ENCODE measurements around the gene WNT10A. TPM values are rescaled to one million over a fixed set of nuclear protein-coding genes. Genes with fewer than 3 reads are reported as not detected.

WNT10A gene
- polyA plus RNA-seq, 1 experiment, result not detected

DNA sequence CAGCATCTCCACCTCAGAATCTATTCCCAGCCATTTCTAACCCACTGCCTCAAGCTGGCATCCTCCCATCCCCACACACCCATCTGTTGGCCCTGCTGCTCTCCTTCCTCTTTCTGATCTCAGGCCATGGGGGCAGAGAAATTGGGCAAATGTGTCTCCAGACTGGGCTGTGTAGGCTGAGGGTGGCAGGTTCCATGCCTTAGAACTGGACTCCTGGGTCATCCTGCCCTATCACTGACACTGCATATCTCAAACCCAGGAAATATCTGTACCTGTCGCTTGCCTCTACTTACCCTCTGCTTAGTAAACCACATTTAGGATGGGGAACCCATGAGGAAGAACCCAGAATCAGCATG lies 1.8 kb downstream of the WNT10A start:
- TF ChIP-seq CTCF (IDR thresholded peaks at IDR 0.05; ENCODE audit: low read depth, low read length), result no peak
- no peak overlapping the region for H3K27ac ChIP-seq (ENCODE audit: low read depth, low read length)
- no peaks in the 10 kb centered on the region; the same call in 1 of the 2 replicates for H3K9me3 ChIP-seq (ENCODE audit: control insufficient read depth, insufficient read depth, low read length)
- CTCF ChIA-PET, result no interaction called here
- DNase-seq (ENCODE audit: low read depth, low spot score), result no peak
- peaks cover 84% of the 10 kb centered on the region for H3K27me3 ChIP-seq (ENCODE audit: control insufficient read depth, insufficient read depth, low read length)
- POLR2A ChIA-PET, result no interaction called here
- H3K4me3 ChIP-seq (ENCODE audit: low read depth, low read length), result no peak overlapping the region

DNA sequence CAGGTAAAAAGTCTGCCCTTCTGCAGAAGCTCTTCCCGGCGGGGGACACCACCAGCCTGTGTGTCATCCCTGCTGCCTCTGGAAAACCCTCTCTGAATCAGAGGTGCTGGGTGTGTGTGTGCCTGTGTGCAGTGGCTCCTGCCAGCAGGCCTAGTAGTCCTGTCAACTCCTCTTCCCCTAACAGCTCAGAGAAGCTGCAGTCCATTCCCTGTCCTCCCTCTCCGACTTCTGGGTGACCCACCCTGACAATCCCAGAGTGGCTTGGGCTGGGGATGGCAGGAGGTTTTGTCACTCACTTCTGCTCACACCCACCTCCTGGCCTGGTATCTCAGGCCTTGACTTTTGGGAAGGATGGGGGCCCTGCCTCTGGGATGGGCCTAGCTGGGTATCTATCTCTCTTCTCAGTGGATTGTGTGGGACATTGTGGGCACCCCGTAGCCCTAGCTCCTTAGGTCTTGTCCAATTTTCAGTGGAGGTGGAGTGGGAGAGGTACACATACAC lies 2.3 kb downstream of the WNT10A start:
- H3K27ac ChIP-seq (ENCODE audit: low read depth, low read length), result no peak overlapping the region
- H3K9me3 ChIP-seq (ENCODE audit: control insufficient read depth, insufficient read depth, low read length), result no peaks in the 10 kb centered on the region; the same call in 1 of the 2 replicates
- ChIA-PET CTCF (no interaction called here), POLR2A (no interaction called here)
- H3K4me3 ChIP-seq (ENCODE audit: low read depth, low read length), result no peak overlapping the region
- H3K27me3 ChIP-seq (ENCODE audit: control insufficient read depth, insufficient read depth, low read length), result peaks cover 85% of the 10 kb centered on the region
- no peak for DNase-seq (ENCODE audit: low read depth, low spot score)
- TF ChIP-seq CTCF (IDR thresholded peaks at IDR 0.05; ENCODE audit: low read depth, low read length), result no peak

- H3K27ac ChIP-seq (ENCODE audit: low read depth, low read length), result no peak overlapping the region
- H3K9me3 ChIP-seq (ENCODE audit: control insufficient read depth, insufficient read depth, low read length), result no peaks in the 10 kb centered on the region; the same call in 1 of the 2 replicates
- H3K4me3 ChIP-seq (ENCODE audit: low read depth, low read length), result no peak overlapping the region
- no peak for TF ChIP-seq CTCF (IDR thresholded peaks at IDR 0.05; ENCODE audit: low read depth, low read length)
- CTCF ChIA-PET, result no interaction called here
- DNase-seq (ENCODE audit: low read depth, low spot score), result no peak
- POLR2A ChIA-PET, result no interaction called here
- peaks cover 84% of the 10 kb centered on the region for H3K27me3 ChIP-seq (ENCODE audit: control insufficient read depth, insufficient read depth, low read length)
Measured at GRCh38 chr2:218883491-218884490, 3.1 kb downstream of the WNT10A start.

DNA sequence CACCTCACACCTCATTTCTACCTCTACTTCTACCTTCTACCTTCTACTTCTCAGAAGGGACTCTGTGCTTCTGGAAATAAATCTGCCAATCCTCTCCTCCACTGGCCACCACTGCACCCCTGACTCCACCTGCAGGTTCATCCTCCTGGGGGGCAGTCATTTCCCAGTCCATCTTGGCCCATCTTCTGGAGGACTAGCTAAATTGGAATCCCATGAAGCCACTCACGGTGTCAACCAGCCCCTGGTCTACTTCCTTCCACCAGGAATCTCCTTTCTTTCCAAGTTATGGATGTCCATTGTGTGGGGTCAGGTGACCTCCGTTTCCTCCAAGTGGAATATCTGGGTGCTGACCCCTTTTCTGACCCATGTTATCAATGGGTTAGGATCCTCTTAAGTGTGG lies 3.9 kb downstream of the WNT10A start:
- Histone ChIP-seq H3K27ac (ENCODE audit: low read depth, low read length) (no peak overlapping the region), H3K27me3 (ENCODE audit: control insufficient read depth, insufficient read depth, low read length) (peaks cover 79% of the 10 kb centered on the region), H3K4me3 (ENCODE audit: low read depth, low read length) (no peak overlapping the region), H3K9me3 (ENCODE audit: control insufficient read depth, insufficient read depth, low read length) (no peaks in the 10 kb centered on the region; the same call in 1 of the 2 replicates)
- CTCF ChIA-PET, result interaction anchor here (0.6 to 5.3 kb wide), 3 partner anchors 9 to 111 kb away, joined by 3 to 55 read pairs (median 53); no protein-coding TSS in a partner anchor
- POLR2A ChIA-PET, result no interaction called here
- no peak for TF ChIP-seq CTCF (IDR thresholded peaks at IDR 0.05; ENCODE audit: low read depth, low read length)
- DNase-seq (ENCODE audit: low read depth, low spot score), result no peak

Data from AG04450 (cell line).